HG03066 (cell line): ENCODE measurements around the gene FAM47E.

Source experiments
- ATAC-seq: cut with Tn5 transposase; IDR thresholded peaks from one replicate; pipeline ENCODE4 v1.9.1; 2021; ENCODE audit warnings: low read depth; ENCODE audit not compliant: unreplicated experiment

FAM47E gene

DNA sequence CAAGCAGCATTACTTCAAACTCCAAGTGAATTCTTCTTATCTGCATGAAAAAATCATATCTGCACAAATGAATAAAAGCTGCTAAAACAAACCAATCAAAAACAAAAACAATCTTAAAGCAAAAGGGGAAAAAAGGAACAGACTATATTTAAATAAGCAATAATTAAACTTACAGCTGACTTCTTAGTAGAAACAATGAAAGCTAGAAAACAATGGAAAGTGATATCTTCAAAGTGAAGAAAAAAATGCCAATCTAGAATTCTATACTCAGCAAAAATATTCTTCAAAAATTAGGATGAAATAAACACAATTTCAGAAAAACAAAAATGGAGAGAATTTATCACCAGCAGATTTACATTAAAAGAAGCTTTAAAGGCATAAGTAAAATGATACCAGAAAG lies 75.0 kb downstream of the FAM47E start:
- no peak for ATAC-seq
